Fibroblast of the aortic adventitia (primary cell): Measurements from ENCODE around the gene PKMYT1. TPM values are rescaled to one million over a fixed set of nuclear protein-coding genes. Genes with fewer than 3 reads are reported as not detected.

Source experiments
- DNase-seq: peaks from one replicate; pipeline ENCODE4 v3.0.0-alpha.2; 2010; ENCODE audit warnings: low read depth
- H3K4me3 ChIP-seq: 2 replicates; pipeline ENCODE4 v1.5.1; 2011; ENCODE audit warnings: low read depth, mild to moderate bottlenecking, control low read depth, low read length, moderate library complexity
- CTCF ChIP-seq: IDR thresholded peaks from 2 replicates; pipeline ENCODE4 v1.5.1; 2011; ENCODE audit warnings: mild to moderate bottlenecking, low read length, control low read depth, inconsistent platforms; ENCODE audit not compliant: insufficient read depth
- total RNA-seq: library from RNA; depleted of rRNA; stranded (reverse); fragments of >200 nt; gene quantifications from 2 replicates; pipeline ENCODE4 v1.2.3, GENCODE V29; 2012; ENCODE audit warnings: low replicate concordance

PKMYT1 gene
- total RNA-seq, 1 donor = 24.5 TPM

- no peak overlapping the region for H3K4me3 ChIP-seq
- no peak for DNase-seq
- no peak for TF ChIP-seq CTCF
Measured at GRCh38 chr16:3007059-3007956, 27.1 kb upstream of the PKMYT1 start.

- no peak for DNase-seq
- no peak for TF ChIP-seq CTCF
- H3K4me3 ChIP-seq = no peak overlapping the region
Measured at GRCh38 chr16:3004781-3005284, 24.6 kb upstream of the PKMYT1 start.

- no peak for TF ChIP-seq CTCF
- H3K4me3 ChIP-seq = no peak overlapping the region
- DNase-seq = no peak
Measured at GRCh38 chr16:3004319-3004718, 24.1 kb upstream of the PKMYT1 start.

- no peak overlapping the region for H3K4me3 ChIP-seq
- TF ChIP-seq CTCF = peak; percentile 25
- DNase-seq = peak; percentile 98
Measured at GRCh38 chr16:3003582-3004270, 23.5 kb upstream of the PKMYT1 start.

- DNase-seq = no peak
- no peak for TF ChIP-seq CTCF
- H3K4me3 ChIP-seq = no peak overlapping the region
Measured at GRCh38 chr16:3001316-3001715, 21.1 kb upstream of the PKMYT1 start.

- H3K4me3 ChIP-seq = no peak overlapping the region
- no peak for TF ChIP-seq CTCF
- DNase-seq = no peak
Measured at GRCh38 chr16:3000540-3000939, 20.3 kb upstream of the PKMYT1 start.
